Activated T-cell treated with anti-CD3 and anti-CD28 coated beads for 24 hours (primary cell): ENCODE data around the gene MAD1L1.

ENCODE experiments used
- DNase-seq: peaks from one replicate; pipeline ENCODE4 v3.0.0-alpha.2; 2020; ENCODE audit warnings: low read depth

The MAD1L1 gene

GRCh38 chr7:1925973-1926907, 306.5 kb downstream of the MAD1L1 start:
- no peak for DNase-seq

DNA sequence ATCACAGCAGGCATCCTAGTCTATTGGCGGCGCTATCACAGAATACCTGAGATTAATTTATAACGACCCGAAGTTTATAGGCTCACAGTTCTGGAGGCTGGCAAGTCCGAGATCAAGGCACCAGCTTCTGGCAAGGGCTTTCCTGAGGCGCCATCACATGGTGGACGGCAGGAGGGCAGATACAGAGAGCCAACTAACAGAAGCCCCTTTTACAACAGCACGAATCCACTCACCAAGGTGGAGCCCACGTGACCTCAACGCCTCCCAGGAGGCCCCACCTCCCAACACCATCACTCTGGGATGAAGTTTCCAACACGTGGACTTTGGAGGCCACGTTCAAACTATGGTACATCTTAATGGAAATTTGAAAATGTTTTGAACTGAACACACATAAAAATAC, 307.4 kb downstream of the MAD1L1 start:
- DNase-seq: no peak

DNA sequence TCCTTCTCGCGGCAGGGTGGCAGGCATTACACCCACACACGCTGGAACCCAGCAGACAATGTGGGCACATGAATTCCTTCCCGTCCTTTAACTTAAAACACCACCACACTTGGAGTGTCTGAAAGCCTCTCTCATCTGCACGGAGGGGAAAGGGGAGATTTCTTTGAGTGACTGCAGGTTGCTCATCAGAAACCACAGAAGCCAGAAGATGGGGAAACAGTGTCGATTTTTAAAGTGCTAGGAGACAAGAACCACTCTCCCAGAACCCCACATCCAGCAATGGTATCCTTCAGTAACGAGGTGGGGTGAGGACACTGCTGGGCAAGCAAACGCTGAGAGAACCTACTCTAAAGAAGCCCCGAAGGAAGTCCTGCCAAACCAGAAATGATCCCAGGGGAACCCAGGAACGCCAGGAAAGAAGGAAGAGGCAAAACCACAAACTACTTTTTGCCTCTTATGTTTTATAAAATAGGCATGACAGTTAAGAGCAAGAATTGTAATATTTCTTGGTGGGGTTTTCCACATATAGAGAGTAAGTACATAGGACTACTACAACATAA, 308.4 kb downstream of the MAD1L1 start:
- DNase-seq: no peak

- no peak for DNase-seq
Observed at GRCh38 chr7:1923409-1924257, 309.1 kb downstream of the MAD1L1 start.

- no peak for DNase-seq
Observed at GRCh38 chr7:1922870-1923236, 309.9 kb downstream of the MAD1L1 start.

GRCh38 chr7:1922071-1922869, 310.5 kb downstream of the MAD1L1 start:
- DNase-seq: peak; percentile 57

- no peak for DNase-seq
Observed at GRCh38 chr7:1920881-1921280, 311.9 kb downstream of the MAD1L1 start.

GRCh38 chr7:1920266-1920681, 312.5 kb downstream of the MAD1L1 start:
- peak; percentile 25 for DNase-seq

DNA sequence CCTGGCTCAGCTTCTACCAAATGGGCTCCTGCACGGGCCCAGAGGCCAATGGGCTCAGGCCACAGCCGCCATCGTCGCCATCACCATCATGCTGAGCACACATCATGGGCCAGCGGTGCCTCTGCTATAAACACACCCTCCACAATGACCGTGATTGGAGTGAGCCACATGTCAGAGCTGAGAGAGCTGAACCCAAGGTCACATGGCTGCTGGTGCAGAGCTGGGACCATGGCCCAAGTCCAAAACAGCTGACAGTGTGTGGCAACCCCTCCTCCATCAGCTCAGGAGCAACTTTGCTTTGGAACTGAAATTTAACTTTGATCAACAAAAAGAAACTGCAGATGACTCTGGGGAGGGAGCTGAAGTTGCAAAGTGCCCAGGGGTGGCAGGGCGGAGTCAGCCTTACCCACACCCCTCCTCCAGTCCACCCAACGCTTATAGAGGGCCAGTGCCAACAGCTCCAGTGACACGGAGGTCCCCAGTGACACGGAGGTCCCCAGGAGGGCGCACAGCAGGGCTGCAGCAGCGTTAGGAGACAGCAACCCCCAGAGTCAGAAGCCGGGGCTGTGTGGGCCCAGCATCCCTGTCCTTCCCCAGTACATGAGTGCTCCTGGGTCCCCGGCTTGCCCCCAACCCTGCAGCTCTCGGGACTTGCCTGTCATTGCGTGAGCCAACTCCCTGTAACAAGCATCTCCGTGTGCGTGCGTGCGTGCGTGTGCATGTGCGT, 313.0 kb downstream of the MAD1L1 start:
- no peak for DNase-seq

GRCh38 chr7:1918881-1919525, 313.7 kb downstream of the MAD1L1 start:
- no peak for DNase-seq

- DNase-seq: no peak
Observed at GRCh38 chr7:1918063-1918645, 314.6 kb downstream of the MAD1L1 start.

DNA sequence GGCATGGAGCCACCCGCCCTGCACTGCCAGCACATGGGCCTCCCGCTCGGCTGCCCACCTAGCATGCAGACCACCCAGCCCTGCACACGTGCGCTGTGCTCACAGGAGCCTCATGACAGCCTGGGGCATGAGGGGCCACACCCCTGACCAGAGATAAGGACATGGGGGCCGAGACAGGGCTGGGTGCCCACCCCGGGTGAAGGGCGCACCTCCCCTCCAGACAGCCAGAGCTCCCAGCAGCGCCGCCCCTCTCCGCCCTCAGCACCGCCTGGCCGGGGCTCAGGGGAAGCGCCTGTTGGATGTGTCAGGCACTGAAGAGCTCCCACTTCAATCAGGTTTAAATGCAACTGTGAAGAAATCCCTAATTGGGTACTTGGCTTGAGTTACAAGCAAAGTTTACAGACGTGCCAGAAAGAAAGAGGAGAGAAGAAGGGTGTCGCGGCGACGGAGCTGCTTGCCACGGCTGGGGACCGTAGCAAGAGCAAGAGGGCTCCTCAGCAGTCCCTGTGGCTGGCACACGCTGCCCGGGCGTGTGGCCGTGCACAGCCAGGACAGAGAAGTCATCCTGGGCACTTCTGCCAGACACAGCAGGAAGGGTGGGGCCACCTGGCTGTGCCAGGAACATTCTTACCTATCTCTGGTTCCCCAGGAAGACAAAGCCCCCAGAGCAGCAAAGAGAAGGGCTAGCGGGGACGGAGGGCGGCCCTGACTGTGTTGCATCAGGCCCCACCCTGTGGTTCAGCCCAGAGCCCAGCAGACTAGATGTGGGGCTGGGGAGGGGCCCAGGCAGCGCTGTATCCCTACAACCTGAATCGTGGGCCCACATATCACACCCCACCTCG, 315.3 kb downstream of the MAD1L1 start:
- DNase-seq: no peak

DNA sequence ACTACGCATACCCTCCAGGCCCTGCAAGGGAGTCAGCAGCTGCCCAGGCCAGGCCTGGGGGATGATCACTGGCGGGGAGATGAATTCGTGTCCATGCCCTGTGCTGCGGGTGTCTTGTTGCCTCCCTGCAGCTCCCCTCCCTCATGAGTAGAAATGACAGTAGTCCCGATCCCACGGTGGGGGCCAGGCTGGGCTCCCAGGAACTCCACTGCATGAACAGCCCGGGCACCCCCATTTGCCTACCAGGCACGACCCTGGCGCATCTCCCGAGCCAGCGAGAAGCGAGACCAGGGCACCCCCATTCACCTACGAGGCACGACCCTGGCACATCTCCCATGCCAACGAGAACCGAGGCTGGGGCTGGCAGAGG, 316.2 kb downstream of the MAD1L1 start:
- DNase-seq: no peak

- DNase-seq: no peak
Observed at GRCh38 chr7:1915956-1916600, 316.7 kb downstream of the MAD1L1 start.

DNA sequence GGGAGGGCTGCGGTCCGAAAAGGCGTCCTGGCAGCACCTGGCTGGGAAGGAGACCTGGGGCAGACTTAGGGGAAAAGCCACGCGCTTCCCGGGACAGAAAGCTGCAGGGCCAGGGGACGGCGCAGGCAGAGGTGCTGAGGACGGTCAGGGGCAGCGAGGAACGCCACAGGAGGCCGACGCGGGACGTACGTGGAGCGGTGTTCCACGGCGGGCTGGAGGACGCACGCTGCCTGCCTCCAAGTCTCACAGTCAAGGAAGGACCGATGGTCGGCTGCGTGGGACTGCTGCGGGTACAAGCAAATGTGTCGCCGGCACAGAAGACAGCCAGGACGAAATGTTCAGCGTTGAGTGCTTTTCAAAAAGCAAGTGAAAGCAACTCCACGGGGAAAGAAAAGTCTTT, 317.4 kb downstream of the MAD1L1 start:
- no peak for DNase-seq

- DNase-seq: no peak
Observed at GRCh38 chr7:1914743-1915142, 318.0 kb downstream of the MAD1L1 start.

DNA sequence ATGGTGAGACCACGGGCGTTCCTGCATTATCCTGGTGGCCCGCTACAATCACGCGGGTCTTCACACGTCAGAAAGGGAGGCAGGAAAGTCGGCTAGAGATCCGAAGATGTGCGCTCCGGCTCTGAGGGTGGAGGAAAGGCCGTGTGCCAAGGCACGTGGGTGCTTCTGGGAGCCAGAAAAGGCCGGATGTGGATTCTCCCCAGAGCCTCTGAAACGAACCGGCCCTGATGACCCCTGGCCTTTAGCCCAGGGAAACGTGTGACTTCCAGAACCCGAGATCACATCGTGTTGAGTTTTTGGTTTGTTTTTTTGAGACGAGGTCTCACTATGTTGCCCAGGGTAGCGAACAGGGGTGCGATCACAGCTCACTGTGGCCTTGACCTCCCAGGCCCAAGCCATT, 318.4 kb downstream of the MAD1L1 start:
- DNase-seq: no peak

DNA sequence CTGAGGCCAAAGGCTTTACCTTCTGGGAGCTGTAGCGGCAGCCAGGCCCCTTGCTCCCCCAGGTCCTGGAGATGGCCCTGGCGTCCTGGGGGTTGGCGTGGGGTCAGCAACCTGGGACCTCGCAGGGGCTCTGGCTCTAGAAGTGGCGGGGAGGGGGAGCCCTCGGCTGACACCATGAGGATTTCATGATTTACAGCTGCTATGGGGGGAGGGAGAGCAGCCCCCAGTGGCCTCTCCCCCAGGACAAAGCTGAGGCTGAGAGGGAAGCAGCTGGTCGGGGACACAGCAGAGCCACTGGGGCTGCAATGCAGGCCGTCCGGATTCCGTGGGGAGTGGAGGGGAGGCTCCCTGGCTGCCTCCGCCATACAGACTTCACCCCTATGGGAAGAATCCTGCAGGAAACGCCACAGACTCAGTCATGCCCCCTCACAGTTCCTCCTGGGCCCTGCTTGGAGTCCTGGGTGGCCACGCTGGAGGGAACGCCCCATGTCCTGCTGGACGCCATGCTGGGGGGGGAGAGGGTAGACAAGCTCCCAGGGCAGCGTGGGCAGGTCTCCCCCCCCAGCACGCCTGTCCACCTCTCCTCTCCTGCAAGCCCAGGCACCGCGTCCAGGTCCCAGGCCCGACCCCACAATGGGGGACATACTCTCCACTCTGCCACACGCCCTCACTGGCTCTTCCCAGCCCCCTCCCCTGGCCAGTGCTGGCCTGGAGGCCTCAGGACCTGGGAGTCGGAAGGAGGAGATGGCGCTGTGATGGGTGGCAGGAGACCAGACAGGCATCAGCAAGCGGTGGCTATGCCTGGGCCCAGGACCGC, 319.1 kb downstream of the MAD1L1 start:
- DNase-seq: no peak
